SK-N-SH (cell line): ENCODE data around the gene HAUS8. TPM values are rescaled to one million over a fixed set of nuclear protein-coding genes. Genes with fewer than 3 reads are reported as not detected.
"Not testable (repeated sequence)": the region's sequence is repeated elsewhere in the genome, so short reads cannot be mapped to it uniquely, and the experiment has no call there.

Source experiments
- CTCF ChIA-PET: fragments of 300-600, 350-600 bp; formaldehyde crosslinking; extraction: SDS; loops from one replicate; lab custom pipeline; 2021; lab: Yijun Ruan, JAX
- POLR2A ChIA-PET: fragments of 350-600 bp; sonication (Branson Sonifier 250); formaldehyde crosslinking; extraction: SDS; loops from one replicate; lab custom pipeline; 2020; ENCODE audit warnings: antibody characterized with exemption, inconsistent platforms; lab: Yijun Ruan, JAX
- DNase-seq: peaks from one replicate; pipeline ENCODE4 v3.0.0; 2012
- H2AFZ ChIP-seq: fragments of 200-600 bp; sonication (generic); 2 replicates; pipeline ENCODE4 v1.8.1; 2016; ENCODE audit warnings: antibody characterized with exemption, mild to moderate bottlenecking, low read depth
- H3F3A ChIP-seq: fragments of 200-600 bp; sonication (generic); replicated peaks from 2 replicates; pipeline ENCODE3; 2016; ENCODE audit warnings: antibody characterized with exemption, mild to moderate bottlenecking; ENCODE audit not compliant: insufficient read depth
- H3K27ac ChIP-seq, 2 experiments: fragments of 200-500 bp in 1 of 2; fragments of 200-600 bp in 1 of 2; sonication (Bioruptor generic) in 1 of 2; sonication (generic), shearing (Covaris generic) in 1 of 2; 2 replicates each; pipeline versions ENCODE4 v1.5.1 to v1.6.1; 2014 to 2016; ENCODE audit warnings: low read depth in 2 of 2, inconsistent platforms in 1 of 2, low read length in 1 of 2, mild to moderate bottlenecking in 1 of 2, mixed read lengths in 1 of 2
- H3K27me3 ChIP-seq: fragments of 200-600 bp; sonication (generic), shearing (Covaris generic); 2 replicates; pipeline ENCODE4 v1.6.1; 2016; ENCODE audit warnings: mixed run types; ENCODE audit not compliant: insufficient read depth
- H3K36me3 ChIP-seq, 2 experiments: fragments of 200-500 bp in 1 of 2; fragments of 200-600 bp in 1 of 2; sonication (Bioruptor generic) in 1 of 2; sonication (generic) in 1 of 2; replicated peaks in 1 of 2; 2 replicates each; pipeline versions ENCODE3 to v1.5.1; 2014 to 2016; ENCODE audit warnings: low read length in 1 of 2, mild to moderate bottlenecking in 1 of 2; ENCODE audit not compliant: insufficient read depth in 2 of 2, control insufficient read depth in 1 of 2
- H3K4me1 ChIP-seq, 2 experiments: fragments of 200-500 bp in 1 of 2; fragments of 200-600 bp in 1 of 2; sonication (Bioruptor generic) in 1 of 2; sonication (generic), shearing (Covaris generic) in 1 of 2; 2 replicates each; pipeline versions ENCODE4 v1.5.1 to v1.6.1; 2014 to 2016; ENCODE audit warnings: low read depth in 1 of 2, low read length in 1 of 2, mixed run types in 1 of 2; ENCODE audit not compliant: insufficient read depth in 2 of 2, control insufficient read depth in 1 of 2
- H3K4me2 ChIP-seq: fragments of 200-600 bp; sonication (generic), shearing (Covaris generic); 2 replicates; pipeline ENCODE4 v1.6.1; 2017; ENCODE audit warnings: mixed run types
- H3K4me3 ChIP-seq, 2 experiments: fragments of 200-500 bp in 1 of 2; fragments of 200-600 bp in 1 of 2; sonication (Bioruptor generic) in 1 of 2; sonication (generic), shearing (Covaris generic) in 1 of 2; 2 replicates each; pipeline versions ENCODE4 v1.5.1 to v1.8.1; 2014 to 2016; ENCODE audit warnings: low read depth in 2 of 2, inconsistent platforms in 1 of 2, low read length in 1 of 2, mild to moderate bottlenecking in 1 of 2, mixed read lengths in 1 of 2, moderate library complexity in 1 of 2
- H3K79me2 ChIP-seq: fragments of 200-600 bp; sonication (generic); 2 replicates; pipeline ENCODE4 v1.8.1; 2017; ENCODE audit warnings: mild to moderate bottlenecking; ENCODE audit not compliant: insufficient read depth
- H3K9ac ChIP-seq: fragments of 200-600 bp; sonication (generic); 2 replicates; pipeline ENCODE4 v1.6.1; 2017; ENCODE audit warnings: mixed run types
- H3K9me2 ChIP-seq: fragments of 200-600 bp; sonication (generic); 2 replicates; pipeline ENCODE4 v1.6.1; 2017; ENCODE audit warnings: mixed run types
- H3K9me3 ChIP-seq: fragments of 200-600 bp; sonication (generic); 2 replicates; pipeline ENCODE4 v1.6.1; 2017; ENCODE audit warnings: mixed run types, mild to moderate bottlenecking, moderate library complexity
- H4K20me1 ChIP-seq: fragments of 200-600 bp; sonication (generic); 2 replicates; pipeline ENCODE4 v1.6.1; 2017; ENCODE audit warnings: mild to moderate bottlenecking, mixed run types; ENCODE audit not compliant: insufficient read depth
- CHD2 ChIP-seq: fragments of 150-350 bp; IDR thresholded peaks from 2 replicates; pipeline ENCODE4 v1.6.1; 2018; ENCODE audit warnings: low read length; ENCODE audit not compliant: partially characterized antibody
- ELF1 ChIP-seq: IDR thresholded peaks from 2 replicates; pipeline ENCODE4 v1.4.0; 2012
- EP300 ChIP-seq, 2 experiments: IDR thresholded peaks; 2 replicates each; pipeline versions ENCODE4 v1.4.0 to v1.6.1; 2012; ENCODE audit warnings: borderline replicate concordance in 1 of 2, low read depth in 1 of 2, low read length in 1 of 2
- EZH2phosphoT487 ChIP-seq: fragments of 200-600 bp; sonication (generic); IDR thresholded peaks from 2 replicates; pipeline ENCODE4 v1.6.1; 2017; ENCODE audit warnings: low read depth, mixed run types, mild to moderate bottlenecking, antibody characterized with exemption, moderate library complexity, borderline replicate concordance
- FOSL2 ChIP-seq: IDR thresholded peaks from 2 replicates; pipeline ENCODE4 v1.4.0; 2012; ENCODE audit warnings: low read depth, mild to moderate bottlenecking, moderate library complexity, borderline replicate concordance
- GABPA ChIP-seq: IDR thresholded peaks from 2 replicates; pipeline ENCODE4 v1.4.0; 2012; ENCODE audit warnings: low read depth, mild to moderate bottlenecking
- MXI1 ChIP-seq: IDR thresholded peaks from 2 replicates; pipeline ENCODE4 v1.6.1; 2012; ENCODE audit warnings: mild to moderate bottlenecking, low read depth, low read length, improper control_type of control experiment
- NRF1 ChIP-seq: IDR thresholded peaks from 2 replicates; pipeline ENCODE4 v1.6.1; 2012; ENCODE audit warnings: low read depth, mild to moderate bottlenecking, low read length
- POLR2AphosphoS5 ChIP-seq: IDR thresholded peaks from 2 replicates; pipeline ENCODE4 v1.6.1; 2012; ENCODE audit warnings: low read depth, low read length
- RCOR1 ChIP-seq: fragments of 150-350 bp; IDR thresholded peaks from 2 replicates; pipeline ENCODE4 v1.6.1; 2017; ENCODE audit warnings: antibody characterized with exemption, low read length
- RFX5 ChIP-seq: IDR thresholded peaks from 2 replicates; pipeline ENCODE4 v1.6.1; 2012; ENCODE audit warnings: mild to moderate bottlenecking, improper control_type of control experiment, low read length
- RXRA ChIP-seq: IDR thresholded peaks from 2 replicates; pipeline ENCODE4 v1.4.0; 2012; ENCODE audit warnings: low read depth, mild to moderate bottlenecking, borderline replicate concordance
- SIN3A ChIP-seq: IDR thresholded peaks from 2 replicates; pipeline ENCODE4 v1.6.1; 2012; ENCODE audit warnings: low read depth, mild to moderate bottlenecking, low read length, moderate library complexity, borderline replicate concordance
- TEAD4 ChIP-seq: IDR thresholded peaks from 2 replicates; pipeline ENCODE4 v1.4.0; 2012; ENCODE audit warnings: mild to moderate bottlenecking, borderline replicate concordance; ENCODE audit not compliant: insufficient read depth
- WGBS: methylation state at CpG from one replicate; pipeline ENCODE4 v1.1.6; 2017; ENCODE audit warnings: low lambda C conversion rate; 5-methylcytosine and 5-hydroxymethylcytosine counted together
- polyA plus RNA-seq, 3 experiments: library from polyadenylated mRNA; depleted of rRNA; stranded (reverse); fragments of >200 nt; gene quantifications; 2 replicates each; pipeline ENCODE4 v1.2.3, GENCODE V29; 2012
- TF ChIP-seq, protein P1 (sequence below): IDR thresholded peaks from 2 replicates; pipeline ENCODE4 v1.4.0; 2012; ENCODE audit warnings: low read depth, borderline replicate concordance
- TF ChIP-seq, protein P2 (sequence below): fragments of 150-350 bp; IDR thresholded peaks from 2 replicates; pipeline ENCODE4 v1.6.1; 2017; ENCODE audit warnings: antibody characterized with exemption, low read length, low read depth, borderline replicate concordance
- TF ChIP-seq, protein P3 (sequence below): IDR thresholded peaks from 2 replicates; pipeline ENCODE4; 2012
- TF ChIP-seq, protein P4 (sequence below): fragments of 150-350 bp; IDR thresholded peaks from 2 replicates; pipeline ENCODE4 v1.6.1; 2016; ENCODE audit warnings: mild to moderate bottlenecking, low read depth, low read length
- TF ChIP-seq, protein P5 (sequence below): IDR thresholded peaks from 2 replicates; pipeline ENCODE4 v1.4.0; 2012; ENCODE audit warnings: low read depth

Gene HAUS8
- polyA plus RNA-seq, 1 of the 3 experiments (the other 2 are of a cell fraction): 9.6 TPM

DNA sequence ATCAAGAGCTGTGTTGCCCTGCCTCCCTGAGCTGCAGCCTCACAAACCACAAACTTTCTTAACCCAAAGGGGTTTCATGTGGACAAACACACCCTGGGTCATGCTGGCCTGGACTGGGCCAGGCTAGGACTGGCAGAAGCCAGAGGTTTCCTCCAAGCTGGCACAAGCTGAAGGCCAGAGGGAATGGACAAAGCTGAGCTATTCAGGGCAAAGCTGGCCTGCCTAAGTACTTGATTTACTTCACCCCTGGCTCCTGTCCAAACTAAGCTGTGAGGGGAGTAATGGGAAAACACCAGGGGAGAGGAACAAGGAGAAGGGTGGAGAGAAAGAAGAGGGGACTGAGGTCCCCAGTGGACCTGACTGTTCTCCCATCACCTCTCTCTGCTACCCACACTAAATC lies 54.9 kb downstream of the HAUS8 start:
- Histone ChIP-seq H3F3A (no peaks in the 10 kb centered on the region), H4K20me1 (no peaks in the 10 kb centered on the region), H3K27ac (no peak overlapping the region), H3K4me1 (no peaks in the 10 kb centered on the region), H3K4me2 (no peak overlapping the region), H3K27me3 (peaks cover 41% of the 10 kb centered on the region; the same call in 1 of the 2 replicates), H3K9ac (no peak overlapping the region), H2AFZ (no peak overlapping the region), H3K36me3 (no peaks in the 10 kb centered on the region), H3K9me3 (no peaks in the 10 kb centered on the region), H3K9me2 (no peaks in the 10 kb centered on the region), H3K79me2 (no peaks in the 10 kb centered on the region), H3K4me3 (no peak overlapping the region)
- TF ChIP-seq NRF1: no peak
- TF ChIP-seq, protein P1, sequence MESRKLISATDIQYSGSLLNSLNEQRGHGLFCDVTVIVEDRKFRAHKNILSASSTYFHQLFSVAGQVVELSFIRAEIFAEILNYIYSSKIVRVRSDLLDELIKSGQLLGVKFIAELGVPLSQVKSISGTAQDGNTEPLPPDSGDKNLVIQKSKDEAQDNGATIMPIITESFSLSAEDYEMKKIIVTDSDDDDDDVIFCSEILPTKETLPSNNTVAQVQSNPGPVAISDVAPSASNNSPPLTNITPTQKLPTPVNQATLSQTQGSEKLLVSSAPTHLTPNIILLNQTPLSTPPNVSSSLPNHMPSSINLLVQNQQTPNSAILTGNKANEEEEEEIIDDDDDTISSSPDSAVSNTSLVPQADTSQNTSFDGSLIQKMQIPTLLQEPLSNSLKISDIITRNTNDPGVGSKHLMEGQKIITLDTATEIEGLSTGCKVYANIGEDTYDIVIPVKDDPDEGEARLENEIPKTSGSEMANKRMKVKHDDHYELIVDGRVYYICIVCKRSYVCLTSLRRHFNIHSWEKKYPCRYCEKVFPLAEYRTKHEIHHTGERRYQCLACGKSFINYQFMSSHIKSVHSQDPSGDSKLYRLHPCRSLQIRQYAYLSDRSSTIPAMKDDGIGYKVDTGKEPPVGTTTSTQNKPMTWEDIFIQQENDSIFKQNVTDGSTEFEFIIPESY: no peak
- TF ChIP-seq RCOR1: no peak
- TF ChIP-seq, protein P2, sequence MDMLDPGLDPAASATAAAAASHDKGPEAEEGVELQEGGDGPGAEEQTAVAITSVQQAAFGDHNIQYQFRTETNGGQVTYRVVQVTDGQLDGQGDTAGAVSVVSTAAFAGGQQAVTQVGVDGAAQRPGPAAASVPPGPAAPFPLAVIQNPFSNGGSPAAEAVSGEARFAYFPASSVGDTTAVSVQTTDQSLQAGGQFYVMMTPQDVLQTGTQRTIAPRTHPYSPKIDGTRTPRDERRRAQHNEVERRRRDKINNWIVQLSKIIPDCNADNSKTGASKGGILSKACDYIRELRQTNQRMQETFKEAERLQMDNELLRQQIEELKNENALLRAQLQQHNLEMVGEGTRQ: no peak
- no peak for TF ChIP-seq RXRA
- TF ChIP-seq FOSL2: no peak
- TF ChIP-seq RFX5: no peak
- no peak for TF ChIP-seq CHD2
- TF ChIP-seq, protein P3, sequence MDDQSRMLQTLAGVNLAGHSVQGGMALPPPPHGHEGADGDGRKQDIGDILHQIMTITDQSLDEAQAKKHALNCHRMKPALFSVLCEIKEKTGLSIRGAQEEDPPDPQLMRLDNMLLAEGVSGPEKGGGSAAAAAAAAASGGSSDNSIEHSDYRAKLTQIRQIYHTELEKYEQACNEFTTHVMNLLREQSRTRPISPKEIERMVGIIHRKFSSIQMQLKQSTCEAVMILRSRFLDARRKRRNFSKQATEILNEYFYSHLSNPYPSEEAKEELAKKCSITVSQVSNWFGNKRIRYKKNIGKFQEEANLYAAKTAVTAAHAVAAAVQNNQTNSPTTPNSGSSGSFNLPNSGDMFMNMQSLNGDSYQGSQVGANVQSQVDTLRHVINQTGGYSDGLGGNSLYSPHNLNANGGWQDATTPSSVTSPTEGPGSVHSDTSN: no peak
- no peak for TF ChIP-seq TEAD4
- TF ChIP-seq, protein P4, sequence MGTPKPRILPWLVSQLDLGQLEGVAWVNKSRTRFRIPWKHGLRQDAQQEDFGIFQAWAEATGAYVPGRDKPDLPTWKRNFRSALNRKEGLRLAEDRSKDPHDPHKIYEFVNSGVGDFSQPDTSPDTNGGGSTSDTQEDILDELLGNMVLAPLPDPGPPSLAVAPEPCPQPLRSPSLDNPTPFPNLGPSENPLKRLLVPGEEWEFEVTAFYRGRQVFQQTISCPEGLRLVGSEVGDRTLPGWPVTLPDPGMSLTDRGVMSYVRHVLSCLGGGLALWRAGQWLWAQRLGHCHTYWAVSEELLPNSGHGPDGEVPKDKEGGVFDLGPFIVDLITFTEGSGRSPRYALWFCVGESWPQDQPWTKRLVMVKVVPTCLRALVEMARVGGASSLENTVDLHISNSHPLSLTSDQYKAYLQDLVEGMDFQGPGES: no peak
- no peak for TF ChIP-seq ELF1
- TF ChIP-seq GABPA: no peak
- TF ChIP-seq POLR2AphosphoS5: no peak
- TF ChIP-seq MXI1: no peak
- TF ChIP-seq SIN3A: no peak
- TF ChIP-seq, protein P5, sequence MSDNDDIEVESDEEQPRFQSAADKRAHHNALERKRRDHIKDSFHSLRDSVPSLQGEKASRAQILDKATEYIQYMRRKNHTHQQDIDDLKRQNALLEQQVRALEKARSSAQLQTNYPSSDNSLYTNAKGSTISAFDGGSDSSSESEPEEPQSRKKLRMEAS: no peak
- TF ChIP-seq EP300 (IDR thresholded peaks at IDR 0.05; ENCODE audit: borderline replicate concordance in 1 of 2, low read depth in 1 of 2, low read length in 1 of 2): no peak
- TF ChIP-seq EZH2phosphoT487: no peak
- CTCF ChIA-PET: no interaction called here
- DNase-seq: no peak
- POLR2A ChIA-PET: no interaction called here

DNA sequence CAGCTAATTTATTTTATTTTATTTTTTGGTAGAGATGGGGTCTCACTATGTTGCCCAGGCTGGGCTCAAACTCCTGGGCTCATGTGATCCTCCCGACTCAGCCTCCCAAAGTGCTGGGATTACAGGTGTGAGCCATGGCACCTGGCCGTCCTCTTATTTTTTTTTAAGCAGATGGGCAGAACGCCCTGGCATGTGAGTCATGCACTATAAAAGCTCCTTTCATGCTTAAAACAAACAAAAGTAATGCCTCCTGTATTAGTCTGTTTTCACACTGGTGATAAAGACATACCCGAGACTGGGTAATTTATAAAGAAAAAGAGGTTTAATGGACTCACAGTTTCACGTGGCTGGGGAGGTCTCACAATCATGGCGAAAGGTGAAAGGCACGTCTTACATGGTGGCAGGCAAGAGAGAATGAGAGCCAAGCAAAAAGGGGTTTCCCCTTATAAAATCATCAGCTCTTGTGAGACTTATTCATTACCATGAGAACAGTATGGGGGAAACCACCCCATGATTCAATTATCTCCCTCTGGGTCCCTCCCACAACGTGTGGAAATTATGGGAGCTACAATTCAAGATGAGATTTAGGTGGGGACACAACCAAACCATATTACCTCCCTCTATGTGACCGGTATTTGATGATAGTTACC lies 60.9 kb downstream of the HAUS8 start:
- H3K4me2 ChIP-seq, H3K79me2 ChIP-seq, H3K9ac ChIP-seq, H3K36me3 ChIP-seq, H3K9me3 ChIP-seq, H3K4me1 ChIP-seq, H4K20me1 ChIP-seq, H3K27ac ChIP-seq, CTCF ChIA-PET, DNase-seq, H3F3A ChIP-seq, POLR2A ChIA-PET, H3K9me2 ChIP-seq, H2AFZ ChIP-seq, H3K4me3 ChIP-seq: not testable (repeated sequence)
- H3K27me3 ChIP-seq: peaks cover 39% of the 10 kb centered on the region; the same call in 1 of the 2 replicates
- WGBS: 3% methylated on average over 9 of the region's 9 CpGs
